ENCODE results near the gene IQCF2. TPM values are rescaled to one million over a fixed set of nuclear protein-coding genes. Genes with fewer than 3 reads are reported as not detected.
"Not testable (repeated sequence)": the region's sequence is repeated elsewhere in the genome, so short reads cannot be mapped to it uniquely, and the experiment has no call there.

The IQCF2 gene
- total RNA-seq, 1 experiment from 2014 or later = not detected

- Histone ChIP-seq H3K79me2 (ENCODE audit: low read length) (no peaks in the 10 kb centered on the region), H3K9me3 (ENCODE audit: low read length) (no peaks in the 10 kb centered on the region), H3F3A (ENCODE audit: low read length, unreplicated experiment) (no peaks in the 10 kb centered on the region), H3K9me2 (replicated peaks; ENCODE audit: low read length) (no peaks in the 10 kb centered on the region), H3K27me3 (ENCODE audit: low read length) (no peaks in the 10 kb centered on the region), H3K4me1 (ENCODE audit: insufficient read depth, low read length) (peaks cover 27% of the 10 kb centered on the region), H2AFZ (ENCODE audit: low read length) (no peak overlapping the region), H3K4me2 (ENCODE audit: low read length) (peak overlapping the region; percentile 66; the same call in 1 of the 2 replicates), H3K9ac (ENCODE audit: low read length) (no peak overlapping the region), H4K20me1 (ENCODE audit: low read length) (no peaks in the 10 kb centered on the region), H3K36me3 (ENCODE audit: low read depth, low read length) (no peaks in the 10 kb centered on the region), H3K27ac (ENCODE audit: low read length) (peak overlapping the region; percentile 74; the same call in 1 of the 2 replicates), H3K4me3 (ENCODE audit: low read length) (no peak overlapping the region)
- TF ChIP-seq CTCF (conservative IDR thresholded peaks at IDR 0.05; ENCODE audit: low read depth, low read length) = no peak
- no peak for TF ChIP-seq EZH2 (IDR thresholded peaks at IDR 0.05; ENCODE audit: low read length, unreplicated experiment)
- no peak for TF ChIP-seq EZH2phosphoT487 (IDR thresholded peaks at IDR 0.05; ENCODE audit: borderline replicate concordance, low read length)
- intact Hi-C loops (cut with micrococcal nuclease) = no loop called here
- DNase-seq (no peak), ATAC-seq (no peak)
- CTCF ChIA-PET = interaction anchor here (1.0 kb wide), 1 partner anchor 10 kb away, joined by 3 read pairs; no protein-coding TSS in a partner anchor
- BruUV-seq (replicated peaks) = no TSS peak
- POLR2A ChIA-PET (ENCODE audit: unreplicated experiment) = no interaction called here
These were observed 36.0 kb downstream of the IQCF2 start for GRCh38 chr3:51897391-51897790.

GRCh38 chr3:51900043-51900442, 38.6 kb downstream of the IQCF2 start:
- peaks cover 32% of the 10 kb centered on the region for H3K4me1 ChIP-seq (ENCODE audit: insufficient read depth, low read length)
- H3K9me2 ChIP-seq (replicated peaks; ENCODE audit: low read length); H3K4me2 ChIP-seq (ENCODE audit: low read length); H2AFZ ChIP-seq (ENCODE audit: low read length); ATAC-seq; H3K36me3 ChIP-seq (ENCODE audit: low read depth, low read length); DNase-seq; CTCF ChIA-PET; intact Hi-C loops (cut with micrococcal nuclease); BruUV-seq (replicated peaks); H3K9ac ChIP-seq (ENCODE audit: low read length); H3K9me3 ChIP-seq (ENCODE audit: low read length); H3K27me3 ChIP-seq (ENCODE audit: low read length); H3K79me2 ChIP-seq (ENCODE audit: low read length); H4K20me1 ChIP-seq (ENCODE audit: low read length); H3K4me3 ChIP-seq (ENCODE audit: low read length); H3F3A ChIP-seq (ENCODE audit: low read length, unreplicated experiment); POLR2A ChIA-PET (ENCODE audit: unreplicated experiment); H3K27ac ChIP-seq (ENCODE audit: low read length): not testable (repeated sequence)

GRCh38 chr3:51902361-51902760, 40.9 kb downstream of the IQCF2 start:
- H3K9me2 ChIP-seq (replicated peaks; ENCODE audit: low read length); CTCF ChIA-PET; H3K4me3 ChIP-seq (ENCODE audit: low read length); BruUV-seq (replicated peaks); intact Hi-C loops (cut with micrococcal nuclease); H3K9me3 ChIP-seq (ENCODE audit: low read length); H4K20me1 ChIP-seq (ENCODE audit: low read length); POLR2A ChIA-PET (ENCODE audit: unreplicated experiment); H3K27me3 ChIP-seq (ENCODE audit: low read length); H3K79me2 ChIP-seq (ENCODE audit: low read length); H3K36me3 ChIP-seq (ENCODE audit: low read depth, low read length); H3F3A ChIP-seq (ENCODE audit: low read length, unreplicated experiment): not testable (repeated sequence)
- peak overlapping the region; percentile 49; the same call in 1 of the 2 replicates for H2AFZ ChIP-seq (ENCODE audit: low read length)
- ATAC-seq (peak; percentile 87), DNase-seq (peak; percentile 93)
- peak overlapping the region; percentile 54 for H3K9ac ChIP-seq (ENCODE audit: low read length)
- H3K4me2 ChIP-seq (ENCODE audit: low read length) = peak overlapping the region; percentile 65
- peak overlapping the region; percentile 91 for H3K27ac ChIP-seq (ENCODE audit: low read length)
- peaks cover 21% of the 10 kb centered on the region for H3K4me1 ChIP-seq (ENCODE audit: insufficient read depth, low read length)
